ENCODE results near the gene RPH3AL. TPM values are rescaled to one million over a fixed set of nuclear protein-coding genes. Genes with fewer than 3 reads are reported as not detected.

RPH3AL gene
- total RNA-seq, 1 experiment from 2014 or later = 26.0 TPM

- Histone ChIP-seq H3K4me3 (no peak overlapping the region), H3K27ac (no peak overlapping the region), H3K9me3 (ENCODE audit: insufficient read depth, low read depth) (no peaks in the 10 kb centered on the region), H3K9me2 (ENCODE audit: insufficient read depth) (no peaks in the 10 kb centered on the region), H3K27me3 (ENCODE audit: insufficient read depth, low read depth) (0 out of 2 replicates have a peak, but pooled peaks cover 7% of the 10 kb centered on the region), H3K79me2 (ENCODE audit: low read depth) (no peaks in the 10 kb centered on the region), H4K20me1 (ENCODE audit: insufficient read depth) (no peaks in the 10 kb centered on the region), H3K4me2 (no peak overlapping the region), H3F3A (ENCODE audit: insufficient read depth, low read depth) (no peaks in the 10 kb centered on the region), H3K4me1 (replicated peaks; ENCODE audit: insufficient read depth) (no peaks in the 10 kb centered on the region), H3K36me3 (ENCODE audit: low read depth) (no peaks in the 10 kb centered on the region), H2AFZ (no peak overlapping the region)
- POLR2A ChIA-PET (ENCODE audit: unreplicated experiment) = no interaction called here
- no TSS peak for BruUV-seq (replicated peaks)
- intact Hi-C loops (cut with micrococcal nuclease; ENCODE audit: unreplicated experiment) = no loop called here
- CTCF ChIA-PET = no interaction called here
- TF ChIP-seq EZH2 (IDR thresholded peaks at IDR 0.05; ENCODE audit: low read depth) = no peak
- DNase-seq = no peak
Measured at GRCh38 chr17:297758-298157, 54.8 kb downstream of the RPH3AL start.

GRCh38 chr17:296906-297690 lies 55.5 kb downstream of the RPH3AL start:
- Histone ChIP-seq H3K36me3 (ENCODE audit: low read depth) (no peaks in the 10 kb centered on the region), H3K79me2 (ENCODE audit: low read depth) (no peaks in the 10 kb centered on the region), H4K20me1 (ENCODE audit: insufficient read depth) (no peaks in the 10 kb centered on the region), H3K27ac (no peak overlapping the region), H3F3A (ENCODE audit: insufficient read depth, low read depth) (no peaks in the 10 kb centered on the region), H3K9me2 (ENCODE audit: insufficient read depth) (no peaks in the 10 kb centered on the region), H3K4me1 (replicated peaks; ENCODE audit: insufficient read depth) (no peaks in the 10 kb centered on the region), H3K4me3 (no peak overlapping the region), H2AFZ (no peak overlapping the region), H3K27me3 (ENCODE audit: insufficient read depth, low read depth) (0 out of 2 replicates have a peak, but pooled peaks cover 7% of the 10 kb centered on the region), H3K9me3 (ENCODE audit: insufficient read depth, low read depth) (no peaks in the 10 kb centered on the region), H3K4me2 (no peak overlapping the region)
- CTCF ChIA-PET = no interaction called here
- BruUV-seq (replicated peaks) = no TSS peak
- no peak for DNase-seq
- TF ChIP-seq CTCF (conservative IDR thresholded peaks at IDR 0.05) (no peak), EZH2 (IDR thresholded peaks at IDR 0.05; ENCODE audit: low read depth) (no peak)
- intact Hi-C loops (cut with micrococcal nuclease; ENCODE audit: unreplicated experiment) = no loop called here
- POLR2A ChIA-PET (ENCODE audit: unreplicated experiment) = no interaction called here

- Histone ChIP-seq H3K4me3 (no peak overlapping the region), H3F3A (ENCODE audit: insufficient read depth, low read depth) (no peaks in the 10 kb centered on the region), H3K9me3 (ENCODE audit: insufficient read depth, low read depth) (no peaks in the 10 kb centered on the region), H3K4me1 (replicated peaks; ENCODE audit: insufficient read depth) (no peaks in the 10 kb centered on the region), H4K20me1 (ENCODE audit: insufficient read depth) (no peaks in the 10 kb centered on the region), H3K27ac (no peak overlapping the region), H2AFZ (no peak overlapping the region), H3K4me2 (no peak overlapping the region), H3K79me2 (ENCODE audit: low read depth) (no peaks in the 10 kb centered on the region), H3K36me3 (ENCODE audit: low read depth) (no peaks in the 10 kb centered on the region), H3K9me2 (ENCODE audit: insufficient read depth) (no peaks in the 10 kb centered on the region), H3K27me3 (ENCODE audit: insufficient read depth, low read depth) (0 out of 2 replicates have a peak, but pooled peaks cover 11% of the 10 kb centered on the region)
- ChIA-PET POLR2A (ENCODE audit: unreplicated experiment) (no interaction called here), CTCF (no interaction called here)
- TF ChIP-seq CTCF (conservative IDR thresholded peaks at IDR 0.05) (no peak), EZH2 (IDR thresholded peaks at IDR 0.05; ENCODE audit: low read depth) (no peak)
- intact Hi-C loops (cut with micrococcal nuclease; ENCODE audit: unreplicated experiment) = no loop called here
- no peak for DNase-seq
- no TSS peak for BruUV-seq (replicated peaks)
Measured at GRCh38 chr17:296379-296778, 56.2 kb downstream of the RPH3AL start.
